ENCODE data around the gene AP1G2. TPM values are rescaled to one million over a fixed set of nuclear protein-coding genes. Genes with fewer than 3 reads are reported as not detected.

AP1G2 gene
- total and polyA plus RNA-seq, 2 of the 13 experiments (the other 11 are each of a cell fraction or from before 2014, with no cell fraction given) = 96.9 to 611 TPM

- no peak for TF ChIP-seq ATF7 (IDR thresholded peaks at IDR 0.05)
- peak; percentile 90 for TF ChIP-seq ATF7 (CRISPR knock-in tag; IDR thresholded peaks at IDR 0.05)
- TF ChIP-seq, protein P1, sequence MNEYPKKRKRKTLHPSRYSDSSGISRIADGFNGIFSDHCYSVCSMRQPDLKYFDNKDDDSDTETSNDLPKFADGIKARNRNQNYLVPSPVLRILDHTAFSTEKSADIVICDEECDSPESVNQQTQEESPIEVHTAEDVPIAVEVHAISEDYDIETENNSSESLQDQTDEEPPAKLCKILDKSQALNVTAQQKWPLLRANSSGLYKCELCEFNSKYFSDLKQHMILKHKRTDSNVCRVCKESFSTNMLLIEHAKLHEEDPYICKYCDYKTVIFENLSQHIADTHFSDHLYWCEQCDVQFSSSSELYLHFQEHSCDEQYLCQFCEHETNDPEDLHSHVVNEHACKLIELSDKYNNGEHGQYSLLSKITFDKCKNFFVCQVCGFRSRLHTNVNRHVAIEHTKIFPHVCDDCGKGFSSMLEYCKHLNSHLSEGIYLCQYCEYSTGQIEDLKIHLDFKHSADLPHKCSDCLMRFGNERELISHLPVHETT (CRISPR knock-in tag; conservative IDR thresholded peaks at IDR 0.05) = peak; percentile 32; the same call in 1 of the 2 replicates
- peak; percentile 89 for TF ChIP-seq U2AF1 (optimal IDR thresholded peaks at IDR 0.05; ENCODE audit: low read depth, low read length)
- TF ChIP-seq, protein P2, sequence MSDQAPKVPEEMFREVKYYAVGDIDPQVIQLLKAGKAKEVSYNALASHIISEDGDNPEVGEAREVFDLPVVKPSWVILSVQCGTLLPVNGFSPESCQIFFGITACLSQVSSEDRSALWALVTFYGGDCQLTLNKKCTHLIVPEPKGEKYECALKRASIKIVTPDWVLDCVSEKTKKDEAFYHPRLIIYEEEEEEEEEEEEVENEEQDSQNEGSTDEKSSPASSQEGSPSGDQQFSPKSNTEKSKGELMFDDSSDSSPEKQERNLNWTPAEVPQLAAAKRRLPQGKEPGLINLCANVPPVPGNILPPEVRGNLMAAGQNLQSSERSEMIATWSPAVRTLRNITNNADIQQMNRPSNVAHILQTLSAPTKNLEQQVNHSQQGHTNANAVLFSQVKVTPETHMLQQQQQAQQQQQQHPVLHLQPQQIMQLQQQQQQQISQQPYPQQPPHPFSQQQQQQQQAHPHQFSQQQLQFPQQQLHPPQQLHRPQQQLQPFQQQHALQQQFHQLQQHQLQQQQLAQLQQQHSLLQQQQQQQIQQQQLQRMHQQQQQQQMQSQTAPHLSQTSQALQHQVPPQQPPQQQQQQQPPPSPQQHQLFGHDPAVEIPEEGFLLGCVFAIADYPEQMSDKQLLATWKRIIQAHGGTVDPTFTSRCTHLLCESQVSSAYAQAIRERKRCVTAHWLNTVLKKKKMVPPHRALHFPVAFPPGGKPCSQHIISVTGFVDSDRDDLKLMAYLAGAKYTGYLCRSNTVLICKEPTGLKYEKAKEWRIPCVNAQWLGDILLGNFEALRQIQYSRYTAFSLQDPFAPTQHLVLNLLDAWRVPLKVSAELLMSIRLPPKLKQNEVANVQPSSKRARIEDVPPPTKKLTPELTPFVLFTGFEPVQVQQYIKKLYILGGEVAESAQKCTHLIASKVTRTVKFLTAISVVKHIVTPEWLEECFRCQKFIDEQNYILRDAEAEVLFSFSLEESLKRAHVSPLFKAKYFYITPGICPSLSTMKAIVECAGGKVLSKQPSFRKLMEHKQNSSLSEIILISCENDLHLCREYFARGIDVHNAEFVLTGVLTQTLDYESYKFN (CRISPR knock-in tag; conservative IDR thresholded peaks at IDR 0.05) = peak; percentile 82
- TF ChIP-seq ZNF589 (CRISPR knock-in tag; conservative IDR thresholded peaks at IDR 0.05) = 0 out of 2 replicates have a peak, but pooled peaks have one; percentile 41
- TF ChIP-seq ZNF3 (CRISPR knock-in tag; IDR thresholded peaks at IDR 0.05) = no peak
- peak; percentile 89 for TF ChIP-seq ZNF547 (CRISPR knock-in tag; IDR thresholded peaks at IDR 0.05)
- TF ChIP-seq CEBPG (CRISPR knock-in tag; IDR thresholded peaks at IDR 0.05) = peak; percentile 79
- TF ChIP-seq MIER2 (CRISPR knock-in tag; IDR thresholded peaks at IDR 0.05) = peak; percentile 90
- no peak for TF ChIP-seq ZC3H13 (CRISPR knock-in tag; IDR thresholded peaks at IDR 0.05)
- no peak for TF ChIP-seq ZBTB1 (CRISPR knock-in tag; IDR thresholded peaks at IDR 0.05; ENCODE audit: borderline replicate concordance)
- peak; percentile 69; the same call in 1 of the 2 replicates for TF ChIP-seq SP4 (CRISPR knock-in tag; IDR thresholded peaks at IDR 0.05)
- peak; percentile 43; the same call in 1 of the 2 replicates for TF ChIP-seq ZMYM2 (CRISPR knock-in tag; IDR thresholded peaks at IDR 0.05)
- peak; percentile 93; the same call in 1 of the 2 replicates for TF ChIP-seq MEIS2 (CRISPR knock-in tag; IDR thresholded peaks at IDR 0.05)
- no peak for TF ChIP-seq ZFAT (CRISPR knock-in tag; conservative IDR thresholded peaks at IDR 0.05)
- TF ChIP-seq, protein P3, sequence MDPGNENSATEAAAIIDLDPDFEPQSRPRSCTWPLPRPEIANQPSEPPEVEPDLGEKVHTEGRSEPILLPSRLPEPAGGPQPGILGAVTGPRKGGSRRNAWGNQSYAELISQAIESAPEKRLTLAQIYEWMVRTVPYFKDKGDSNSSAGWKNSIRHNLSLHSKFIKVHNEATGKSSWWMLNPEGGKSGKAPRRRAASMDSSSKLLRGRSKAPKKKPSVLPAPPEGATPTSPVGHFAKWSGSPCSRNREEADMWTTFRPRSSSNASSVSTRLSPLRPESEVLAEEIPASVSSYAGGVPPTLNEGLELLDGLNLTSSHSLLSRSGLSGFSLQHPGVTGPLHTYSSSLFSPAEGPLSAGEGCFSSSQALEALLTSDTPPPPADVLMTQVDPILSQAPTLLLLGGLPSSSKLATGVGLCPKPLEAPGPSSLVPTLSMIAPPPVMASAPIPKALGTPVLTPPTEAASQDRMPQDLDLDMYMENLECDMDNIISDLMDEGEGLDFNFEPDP (CRISPR knock-in tag; conservative IDR thresholded peaks at IDR 0.05) = 0 out of 2 replicates have a peak, but pooled peaks have one; percentile 79
- peak; percentile 95 for TF ChIP-seq NFIC (IDR thresholded peaks at IDR 0.05; ENCODE audit: low read length)
- peak; percentile 87 for TF ChIP-seq ZNF264 (CRISPR knock-in tag; IDR thresholded peaks at IDR 0.05)
- peak; percentile 93 for TF ChIP-seq ZNF274 (CRISPR knock-in tag; IDR thresholded peaks at IDR 0.05)
- peak; percentile 87; the same call in 1 of the 2 replicates for TF ChIP-seq RFXANK (CRISPR knock-in tag; IDR thresholded peaks at IDR 0.05)
- TF ChIP-seq ZFYVE20 (CRISPR knock-in tag; IDR thresholded peaks at IDR 0.05; ENCODE audit: borderline replicate concordance, low read depth) = no peak
- no peak; the same call in 1 of the 2 replicates for TF ChIP-seq BRD4 (CRISPR knock-in tag; IDR thresholded peaks at IDR 0.05)
- peak; percentile 21; the same call in 1 of the 2 replicates for TF ChIP-seq HNF4G (IDR thresholded peaks at IDR 0.05; ENCODE audit: borderline replicate concordance, low read depth, low read length)
- peak; percentile 89 for TF ChIP-seq HNF4G (CRISPR knock-in tag; IDR thresholded peaks at IDR 0.05; ENCODE audit: borderline replicate concordance, low read depth)
- TF ChIP-seq ZNF263 (CRISPR knock-in tag; IDR thresholded peaks at IDR 0.05) = peak; percentile 95
- TF ChIP-seq ELF1 (CRISPR knock-in tag; IDR thresholded peaks at IDR 0.05) = peak; percentile 77; the same call in 1 of the 2 replicates
These were observed 21.4 kb upstream of the AP1G2 start (continued) for GRCh38 chr14:23588884-23589598.
